Fibroblast of mammary gland (primary cell): ENCODE data around the gene B3GNT3.

ENCODE experiments used
- DNase-seq: peaks from one replicate; pipeline ENCODE4 v3.0.0-alpha.2; 2010; ENCODE audit warnings: low read depth
- H3K4me3 ChIP-seq: 2 replicates; pipeline ENCODE4 v1.5.1; 2011; ENCODE audit warnings: low read depth, mild to moderate bottlenecking, low read length, moderate library complexity; ENCODE audit not compliant: control insufficient read depth
- TF ChIP-seq, protein P1 (sequence below): conservative IDR thresholded peaks from 2 replicates; pipeline ENCODE4 v1.5.1; 2011; ENCODE audit warnings: low read depth, low read length, inconsistent platforms; ENCODE audit not compliant: control insufficient read depth, insufficient read depth

Gene B3GNT3

DNA sequence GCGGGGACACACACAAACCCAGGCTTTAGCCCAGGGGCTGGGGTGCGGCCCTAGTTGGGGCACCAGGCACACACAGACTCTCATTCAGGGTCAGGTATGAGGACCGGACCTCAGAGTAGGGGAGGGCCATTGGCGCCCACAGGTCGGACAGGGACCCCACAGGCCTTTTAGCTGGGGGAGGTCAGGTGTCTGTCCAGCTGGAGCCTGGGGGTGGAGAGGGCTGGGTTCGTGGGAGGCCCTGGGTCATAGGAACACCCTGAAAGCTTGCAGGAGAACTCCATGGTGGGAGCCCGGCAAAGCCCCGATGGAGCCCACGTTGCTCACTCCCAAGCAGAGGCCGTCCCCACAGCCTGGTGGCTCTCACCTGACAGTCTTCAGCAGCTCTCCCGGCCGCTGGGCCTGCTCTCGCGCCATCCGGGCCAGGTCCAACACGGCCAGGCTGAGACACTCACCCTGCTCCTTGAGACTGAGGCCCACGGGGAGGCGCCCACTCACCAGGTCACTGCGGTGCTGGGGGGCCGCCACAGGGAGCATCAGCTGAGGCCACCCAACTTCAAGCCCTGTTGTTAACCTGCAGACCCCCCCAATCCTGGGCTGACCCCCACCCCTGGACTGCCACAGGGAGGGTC, 47.8 kb downstream of the B3GNT3 start:
- DNase-seq: no peak
- peak overlapping the region; percentile 43 for H3K4me3 ChIP-seq
- TF ChIP-seq, protein P1, sequence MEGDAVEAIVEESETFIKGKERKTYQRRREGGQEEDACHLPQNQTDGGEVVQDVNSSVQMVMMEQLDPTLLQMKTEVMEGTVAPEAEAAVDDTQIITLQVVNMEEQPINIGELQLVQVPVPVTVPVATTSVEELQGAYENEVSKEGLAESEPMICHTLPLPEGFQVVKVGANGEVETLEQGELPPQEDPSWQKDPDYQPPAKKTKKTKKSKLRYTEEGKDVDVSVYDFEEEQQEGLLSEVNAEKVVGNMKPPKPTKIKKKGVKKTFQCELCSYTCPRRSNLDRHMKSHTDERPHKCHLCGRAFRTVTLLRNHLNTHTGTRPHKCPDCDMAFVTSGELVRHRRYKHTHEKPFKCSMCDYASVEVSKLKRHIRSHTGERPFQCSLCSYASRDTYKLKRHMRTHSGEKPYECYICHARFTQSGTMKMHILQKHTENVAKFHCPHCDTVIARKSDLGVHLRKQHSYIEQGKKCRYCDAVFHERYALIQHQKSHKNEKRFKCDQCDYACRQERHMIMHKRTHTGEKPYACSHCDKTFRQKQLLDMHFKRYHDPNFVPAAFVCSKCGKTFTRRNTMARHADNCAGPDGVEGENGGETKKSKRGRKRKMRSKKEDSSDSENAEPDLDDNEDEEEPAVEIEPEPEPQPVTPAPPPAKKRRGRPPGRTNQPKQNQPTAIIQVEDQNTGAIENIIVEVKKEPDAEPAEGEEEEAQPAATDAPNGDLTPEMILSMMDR: no peak

GRCh38 chr19:17843292-17843827, 48.4 kb downstream of the B3GNT3 start:
- H3K4me3 ChIP-seq: no peak overlapping the region
- no peak for DNase-seq
- TF ChIP-seq, protein P1: no peak

DNA sequence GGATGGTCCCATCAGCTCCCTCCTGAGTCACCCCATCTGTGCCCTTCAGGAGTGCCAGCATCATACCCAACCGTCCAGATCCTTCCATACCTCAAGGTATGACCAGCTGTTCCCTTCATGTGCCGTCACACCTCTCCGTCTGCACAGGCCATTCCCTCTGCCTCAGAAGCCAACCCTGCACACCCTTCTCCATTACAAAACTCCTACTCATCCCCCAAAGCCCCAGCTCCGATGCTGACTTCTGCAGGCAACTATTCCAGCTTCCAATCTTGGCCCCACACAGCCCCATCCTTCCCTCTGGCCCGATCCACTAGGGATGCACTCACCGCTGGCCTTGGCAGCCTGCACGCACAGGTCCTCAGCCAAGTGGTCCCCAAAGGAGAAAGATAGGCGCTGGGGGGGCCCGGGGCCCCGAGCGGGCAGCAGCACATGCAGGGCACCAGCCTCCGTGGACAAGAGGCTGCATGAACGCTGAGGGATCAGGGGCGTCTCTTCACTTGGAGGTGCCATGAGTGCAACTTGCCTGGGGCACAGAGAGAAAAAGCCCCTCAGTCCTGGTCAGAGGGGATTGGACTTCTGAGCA, 49.1 kb downstream of the B3GNT3 start:
- DNase-seq: no peak
- no peak overlapping the region for H3K4me3 ChIP-seq
- TF ChIP-seq, protein P1: no peak

DNA sequence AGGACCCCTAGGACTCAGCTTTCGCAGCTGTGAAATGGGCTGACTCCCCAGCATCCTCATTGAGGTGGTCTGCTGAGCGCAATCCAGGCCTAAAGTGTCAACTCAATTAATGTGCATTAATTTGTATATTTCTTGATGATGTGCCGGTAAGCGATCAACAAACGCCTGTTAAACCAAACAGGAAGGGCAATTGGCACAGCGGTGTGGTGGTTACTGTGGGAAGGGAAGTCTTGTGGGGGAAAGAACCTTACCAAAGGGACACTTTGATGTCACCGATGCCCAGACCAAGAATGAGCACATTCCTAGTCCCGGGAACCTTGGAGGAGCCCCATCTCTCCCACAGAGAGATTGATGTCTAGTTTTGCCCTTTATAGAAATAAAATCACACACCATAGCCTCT, 51.2 kb downstream of the B3GNT3 start:
- TF ChIP-seq, protein P1: no peak
- no peak for DNase-seq
- no peak overlapping the region for H3K4me3 ChIP-seq

GRCh38 chr19:17847538-17848366, 52.8 kb downstream of the B3GNT3 start, which contains the start of gene JAK3:
Gene JAK3, minus strand, starts transcription at chr19:17847982. Its CDS starts 3,565 bp downstream, at chr19:17844417.
- TF ChIP-seq, protein P1: no peak
- H3K4me3 ChIP-seq: peak within 1 kb of the TSS; percentile 13
- peak; percentile 51 for DNase-seq

DNA sequence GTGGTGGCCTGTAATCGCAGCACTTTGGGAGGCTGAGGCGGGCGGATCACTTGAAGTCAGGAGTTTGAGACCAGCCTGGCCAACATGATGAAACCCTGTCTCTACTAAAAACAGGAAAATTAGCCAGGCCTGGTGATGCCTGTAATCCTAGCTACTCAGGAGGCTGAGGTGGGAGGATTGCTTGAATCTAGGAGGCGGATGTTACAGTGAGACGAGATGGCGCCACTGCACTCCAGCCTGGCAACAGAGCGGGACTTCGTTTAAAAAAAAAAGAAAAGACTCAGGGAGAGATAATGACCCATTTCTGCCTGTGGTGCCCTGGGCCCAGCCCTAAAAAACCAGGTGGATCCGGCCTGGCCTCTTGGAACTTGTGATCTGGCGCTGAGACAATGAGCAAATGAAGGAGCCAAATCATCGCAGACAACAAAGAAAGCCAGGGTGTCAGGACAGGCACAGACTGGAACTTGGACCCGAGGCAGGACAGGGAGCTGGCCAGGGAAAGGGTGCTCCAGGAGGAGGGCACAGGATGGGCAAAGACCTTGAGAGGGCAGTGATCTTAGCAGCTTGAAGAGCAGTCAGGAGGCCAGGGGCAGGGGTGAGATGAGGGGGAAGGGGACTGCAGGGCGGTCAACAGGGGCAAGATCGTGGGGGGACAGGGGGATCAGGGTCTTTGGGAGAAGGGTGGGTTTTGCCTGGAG, 53.8 kb downstream of the B3GNT3 start:
- TF ChIP-seq, protein P1: no peak
- no peak overlapping the region for H3K4me3 ChIP-seq
- no peak for DNase-seq
